HEK293 (cell line): ENCODE results near the gene JMJD6.
A peak's percentile ranks its signal among the peaks of the same experiment; 100 is the strongest.

ENCODE experiments used
- CTCF ChIA-PET: fragments of 350-600 bp; formaldehyde crosslinking; extraction: SDS; loops from one replicate; lab custom pipeline; 2021; ENCODE audit warnings: antibody characterized with exemption; lab: Yijun Ruan, JAX
- POLR2A ChIA-PET: fragments of 300-600 bp; formaldehyde crosslinking; extraction: SDS; loops from one replicate; lab custom pipeline; 2020; ENCODE audit warnings: antibody characterized with exemption, inconsistent platforms; lab: Yijun Ruan, JAX
- H3K27ac ChIP-seq: fragments of 200-500 bp; sonication (Bioruptor generic); 2 replicates; pipeline ENCODE4 v1.5.1; 2014; ENCODE audit warnings: low read depth, low read length, control low read depth, inconsistent platforms; ENCODE audit errors: extremely low read depth
- H3K36me3 ChIP-seq, 2 experiments: fragments of 200-500 bp in 1 of 2; sonication (Bioruptor generic) in 1 of 2; 1 replicate in 1 of 2; 2 replicates in 1 of 2; pipeline ENCODE4 v1.5.1; 2014 to 2017; ENCODE audit warnings: inconsistent platforms in 2 of 2, low read length in 2 of 2; ENCODE audit not compliant: control insufficient read depth in 2 of 2, insufficient read depth in 1 of 2
- H3K4me1 ChIP-seq: fragments of 200-500 bp; sonication (Bioruptor generic); 2 replicates; pipeline ENCODE4 v1.5.1; 2014; ENCODE audit warnings: mild to moderate bottlenecking, low read length, inconsistent platforms; ENCODE audit not compliant: control insufficient read depth, insufficient read depth
- H3K4me3 ChIP-seq: 2 replicates; pipeline ENCODE4 v1.5.1; 2011; ENCODE audit warnings: low read depth, mild to moderate bottlenecking, control low read depth, low read length, moderate library complexity
- H3K9me3 ChIP-seq: fragments of 200-500 bp; sonication (Bioruptor generic); 2 replicates; pipeline ENCODE4 v1.5.1; 2014; ENCODE audit warnings: low read depth, low read length, inconsistent platforms; ENCODE audit not compliant: control insufficient read depth, insufficient read depth
- KLF1 ChIP-seq: fragments of 450-650 bp; formaldehyde crosslinking; IDR thresholded peaks from 2 replicates; pipeline ENCODE4 v1.5.1; 2016; ENCODE audit warnings: missing biosample characterization, missing genetic modification characterization
- KLF8 ChIP-seq: fragments of 450-650 bp; formaldehyde crosslinking; IDR thresholded peaks from 2 replicates; pipeline ENCODE4 v1.5.1; 2016; ENCODE audit warnings: missing biosample characterization, missing genetic modification characterization
- MZF1 ChIP-seq: fragments of 450-650 bp; formaldehyde crosslinking; IDR thresholded peaks from 2 replicates; pipeline ENCODE4 v1.5.1; 2017; ENCODE audit warnings: missing biosample characterization, missing genetic modification characterization, borderline replicate concordance
- PRDM1 ChIP-seq: fragments of 450-650 bp; formaldehyde crosslinking; IDR thresholded peaks from 2 replicates; pipeline ENCODE4; 2016; ENCODE audit warnings: missing biosample characterization, missing genetic modification characterization
- SCRT1 ChIP-seq: fragments of 450-650 bp; formaldehyde crosslinking; IDR thresholded peaks from 2 replicates; pipeline ENCODE4 v1.5.1; 2016; ENCODE audit warnings: missing biosample characterization, missing genetic modification characterization, borderline replicate concordance
- SCRT2 ChIP-seq: fragments of 450-650 bp; formaldehyde crosslinking; IDR thresholded peaks from 2 replicates; pipeline ENCODE4 v1.5.1; 2016; ENCODE audit warnings: missing biosample characterization, missing genetic modification characterization
- SP3 ChIP-seq: fragments of 450-650 bp; formaldehyde crosslinking; IDR thresholded peaks from 2 replicates; pipeline ENCODE4 v1.5.1; 2016; ENCODE audit warnings: missing biosample characterization, missing genetic modification characterization
- ZIC2 ChIP-seq: fragments of 450-650 bp; formaldehyde crosslinking; IDR thresholded peaks from 2 replicates; pipeline ENCODE4 v1.5.1; 2016; ENCODE audit warnings: missing biosample characterization, missing genetic modification characterization
- ZNF155 ChIP-seq: fragments of 450-650 bp; formaldehyde crosslinking; IDR thresholded peaks from 2 replicates; pipeline ENCODE4 v1.5.1; 2016; ENCODE audit warnings: missing biosample characterization, missing genetic modification characterization
- ZNF23 ChIP-seq: fragments of 450-650 bp; formaldehyde crosslinking; IDR thresholded peaks from 2 replicates; pipeline ENCODE4 v1.5.1; 2016; ENCODE audit warnings: missing biosample characterization, missing genetic modification characterization, borderline replicate concordance
- ZNF280D ChIP-seq: fragments of 450-650 bp; formaldehyde crosslinking; IDR thresholded peaks from 2 replicates; pipeline ENCODE4 v1.5.1; 2016; ENCODE audit warnings: missing biosample characterization, missing genetic modification characterization
- ZNF341 ChIP-seq: fragments of 450-650 bp; formaldehyde crosslinking; IDR thresholded peaks from 2 replicates; pipeline ENCODE4; 2016; ENCODE audit warnings: low read depth, missing biosample characterization, missing genetic modification characterization
- ZNF366 ChIP-seq: fragments of 450-650 bp; formaldehyde crosslinking; conservative IDR thresholded peaks from 2 replicates; pipeline ENCODE4 v1.5.1; 2016; ENCODE audit warnings: missing biosample characterization, missing genetic modification characterization
- ZNF37A ChIP-seq: fragments of 450-650 bp; IDR thresholded peaks from 2 replicates; pipeline ENCODE4 v1.5.1; 2018; ENCODE audit warnings: missing biosample characterization, missing genetic modification characterization
- ZNF423 ChIP-seq: fragments of 450-650 bp; formaldehyde crosslinking; IDR thresholded peaks from 2 replicates; pipeline ENCODE4 v1.5.1; 2016; ENCODE audit warnings: missing biosample characterization, missing genetic modification characterization
- ZNF544 ChIP-seq: fragments of 450-650 bp; formaldehyde crosslinking; IDR thresholded peaks from 2 replicates; pipeline ENCODE4 v1.5.0; 2017; ENCODE audit warnings: missing biosample characterization, missing genetic modification characterization
- ZNF585B ChIP-seq: fragments of 450-650 bp; formaldehyde crosslinking; IDR thresholded peaks from 2 replicates; pipeline ENCODE4 v1.5.1; 2016; ENCODE audit warnings: missing biosample characterization, missing genetic modification characterization
- ZNF629 ChIP-seq: fragments of 450-650 bp; formaldehyde crosslinking; IDR thresholded peaks from 2 replicates; pipeline ENCODE4 v1.5.1; 2017; ENCODE audit warnings: missing biosample characterization, missing genetic modification characterization
- ZNF837 ChIP-seq: fragments of 450-650 bp; formaldehyde crosslinking; IDR thresholded peaks from 2 replicates; pipeline ENCODE4 v1.5.1; 2016; ENCODE audit warnings: missing biosample characterization, missing genetic modification characterization
- ZXDB ChIP-seq: fragments of 450-650 bp; formaldehyde crosslinking; IDR thresholded peaks from 2 replicates; pipeline ENCODE4 v1.5.1; 2016; ENCODE audit warnings: missing biosample characterization, missing genetic modification characterization

JMJD6 gene

GRCh38 chr17:76752006-76752405 is 25.6 kb upstream of the JMJD6 start:
- H3K27ac ChIP-seq = no peak overlapping the region
- H3K9me3 ChIP-seq = no peaks in the 10 kb centered on the region
- ChIA-PET POLR2A (interaction anchor here (0.6 to 0.7 kb wide), 2 partner anchors 13 to 39 kb away, joined by 3 to 5 read pairs; no protein-coding TSS in a partner anchor), CTCF (interaction anchor here (1.3 kb wide), 1 partner anchor 12 kb away, joined by 4 read pairs; no protein-coding TSS in a partner anchor)
- no peaks in the 10 kb centered on the region for H3K4me1 ChIP-seq
- no peak for TF ChIP-seq ZXDB (tag by site-specific recombination)
- TF ChIP-seq MZF1 (tag by site-specific recombination) = no peak
- TF ChIP-seq ZIC2 (tag by site-specific recombination) = no peak
- no peak for TF ChIP-seq ZNF423
- peaks cover 47 to 60% of the 10 kb centered on the region in 2 experiments for H3K36me3 ChIP-seq
- no peak overlapping the region for H3K4me3 ChIP-seq

GRCh38 chr17:76751416-76751993 is 25.1 kb upstream of the JMJD6 start:
- peaks cover 48 to 57% of the 10 kb centered on the region in 2 experiments for H3K36me3 ChIP-seq
- no peak overlapping the region for H3K27ac ChIP-seq
- no peak overlapping the region for H3K4me3 ChIP-seq
- no peak for TF ChIP-seq ZNF585B (tag by site-specific recombination)
- no peak for TF ChIP-seq ZNF837
- no peak for TF ChIP-seq ZNF629
- no peak for TF ChIP-seq ZNF155 (tag by site-specific recombination)
- TF ChIP-seq SCRT1 (tag by site-specific recombination) = no peak
- TF ChIP-seq ZNF341 (tag by site-specific recombination) = no peak
- TF ChIP-seq ZNF544 (tag by site-specific recombination) = no peak
- no peak for TF ChIP-seq ZNF280D (tag by site-specific recombination)
- TF ChIP-seq, all 188 proteins: peak for 0
- no peaks in the 10 kb centered on the region for H3K9me3 ChIP-seq
- ChIA-PET CTCF (interaction anchor here (1.3 kb wide), 1 partner anchor 12 kb away, joined by 4 read pairs; no protein-coding TSS in a partner anchor), POLR2A (interaction anchor here (0.7 kb wide), 1 partner anchor 12 kb away, joined by 5 read pairs; no protein-coding TSS in a partner anchor)
- H3K4me1 ChIP-seq = no peaks in the 10 kb centered on the region

- peaks cover 59 to 60% of the 10 kb centered on the region in 2 experiments for H3K36me3 ChIP-seq
- no peaks in the 10 kb centered on the region for H3K9me3 ChIP-seq
- no peaks in the 10 kb centered on the region for H3K4me1 ChIP-seq
- H3K4me3 ChIP-seq = no peak overlapping the region
- ChIA-PET CTCF (no interaction called here), POLR2A (no interaction called here)
- TF ChIP-seq SP3 (tag by site-specific recombination) (no peak), KLF1 (tag by site-specific recombination) (no peak), ZNF23 (tag by site-specific recombination) (no peak), ZNF341 (tag by site-specific recombination) (peak; percentile 49), ZNF423 (no peak), PRDM1 (tag by site-specific recombination) (peak; percentile 67; the same call in 1 of the 2 replicates), ZNF366 (tag by site-specific recombination) (peak; percentile 79; the same call in 1 of the 2 replicates), ZNF37A (tag by site-specific recombination) (no peak), KLF8 (tag by site-specific recombination) (no peak), SCRT2 (tag by site-specific recombination) (no peak)
- no peak overlapping the region for H3K27ac ChIP-seq
These were observed 22.3 kb upstream of the JMJD6 start for GRCh38 chr17:76748657-76749056.
